ENCODE data around the gene SPRYD4. TPM values are rescaled to one million over a fixed set of nuclear protein-coding genes. Genes with fewer than 3 reads are reported as not detected.

SPRYD4 gene
- total and polyA plus RNA-seq, 8 donors, result 2.5 to 5.9 (median 5.6) TPM

DNA sequence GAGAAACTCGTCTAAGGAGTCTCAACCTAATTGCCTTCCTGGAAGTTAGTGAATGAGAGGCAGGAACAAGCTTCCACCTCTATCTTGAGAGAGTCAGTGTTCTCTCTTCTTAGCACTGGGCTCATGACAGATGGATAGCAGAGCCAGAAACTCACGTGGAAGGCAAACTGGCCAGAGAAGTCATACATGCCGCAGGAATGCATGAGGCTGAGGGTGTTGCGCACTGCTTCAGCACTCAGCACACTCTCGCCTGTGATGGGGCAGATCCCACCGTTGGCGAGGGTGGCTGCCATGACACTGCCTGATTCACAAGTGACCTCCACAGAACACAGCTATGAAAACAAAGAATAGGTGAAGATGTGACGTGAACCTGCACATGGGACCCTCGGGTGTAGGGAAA lies 6.0 kb downstream of the SPRYD4 start:
- Histone ChIP-seq H3K36me3 (peaks cover 0 to 6% of the 10 kb centered on the region in 2 donors), H3K4me1 (peaks cover 4 to 19% of the 10 kb centered on the region in 2 donors), H3K27ac (no peak overlapping the region), H3K4me3 (no peak overlapping the region), H3K27me3 (no peaks in the 10 kb centered on the region), H3K9me3 (no peaks in the 10 kb centered on the region)
- intact Hi-C loops (cut with DNase I), result no loop called here
- TF ChIP-seq, protein P1, sequence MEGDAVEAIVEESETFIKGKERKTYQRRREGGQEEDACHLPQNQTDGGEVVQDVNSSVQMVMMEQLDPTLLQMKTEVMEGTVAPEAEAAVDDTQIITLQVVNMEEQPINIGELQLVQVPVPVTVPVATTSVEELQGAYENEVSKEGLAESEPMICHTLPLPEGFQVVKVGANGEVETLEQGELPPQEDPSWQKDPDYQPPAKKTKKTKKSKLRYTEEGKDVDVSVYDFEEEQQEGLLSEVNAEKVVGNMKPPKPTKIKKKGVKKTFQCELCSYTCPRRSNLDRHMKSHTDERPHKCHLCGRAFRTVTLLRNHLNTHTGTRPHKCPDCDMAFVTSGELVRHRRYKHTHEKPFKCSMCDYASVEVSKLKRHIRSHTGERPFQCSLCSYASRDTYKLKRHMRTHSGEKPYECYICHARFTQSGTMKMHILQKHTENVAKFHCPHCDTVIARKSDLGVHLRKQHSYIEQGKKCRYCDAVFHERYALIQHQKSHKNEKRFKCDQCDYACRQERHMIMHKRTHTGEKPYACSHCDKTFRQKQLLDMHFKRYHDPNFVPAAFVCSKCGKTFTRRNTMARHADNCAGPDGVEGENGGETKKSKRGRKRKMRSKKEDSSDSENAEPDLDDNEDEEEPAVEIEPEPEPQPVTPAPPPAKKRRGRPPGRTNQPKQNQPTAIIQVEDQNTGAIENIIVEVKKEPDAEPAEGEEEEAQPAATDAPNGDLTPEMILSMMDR (IDR thresholded peaks at IDR 0.05), result no peak
- no peak for DNase-seq
- peak; percentile 4 for ATAC-seq

DNA sequence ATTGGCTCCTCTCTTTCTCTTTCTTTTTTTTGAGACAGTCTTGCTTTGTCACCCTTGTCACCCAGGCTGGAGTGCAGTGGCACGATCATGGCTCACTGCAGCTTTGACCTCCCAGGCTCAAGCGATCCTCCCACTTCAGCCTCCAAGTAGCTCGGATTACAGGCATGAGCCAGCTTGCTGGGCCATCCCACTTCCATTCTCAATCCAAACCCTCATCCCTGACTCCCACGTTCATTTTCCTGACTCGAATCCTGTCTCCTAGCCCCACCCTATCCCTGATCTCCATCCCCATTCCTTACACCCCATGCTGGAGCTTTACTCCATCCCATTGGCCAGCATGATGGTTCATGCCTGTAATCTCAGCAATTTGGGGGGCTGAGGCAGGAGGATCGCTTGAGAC lies 7.8 kb downstream of the SPRYD4 start:
- Histone ChIP-seq H3K9me3 (no peaks in the 10 kb centered on the region), H3K36me3 (peaks cover 0 to 6% of the 10 kb centered on the region in 2 donors), H3K27ac (no peak overlapping the region), H3K27me3 (no peaks in the 10 kb centered on the region), H3K4me3 (no peak overlapping the region), H3K4me1 (peaks cover 0 to 2% of the 10 kb centered on the region in 2 donors)
- ATAC-seq, result no peak
- intact Hi-C loops (cut with DNase I), result no loop called here
- TF ChIP-seq, protein P1 (IDR thresholded peaks at IDR 0.05), result no peak
- no peak for DNase-seq

DNA sequence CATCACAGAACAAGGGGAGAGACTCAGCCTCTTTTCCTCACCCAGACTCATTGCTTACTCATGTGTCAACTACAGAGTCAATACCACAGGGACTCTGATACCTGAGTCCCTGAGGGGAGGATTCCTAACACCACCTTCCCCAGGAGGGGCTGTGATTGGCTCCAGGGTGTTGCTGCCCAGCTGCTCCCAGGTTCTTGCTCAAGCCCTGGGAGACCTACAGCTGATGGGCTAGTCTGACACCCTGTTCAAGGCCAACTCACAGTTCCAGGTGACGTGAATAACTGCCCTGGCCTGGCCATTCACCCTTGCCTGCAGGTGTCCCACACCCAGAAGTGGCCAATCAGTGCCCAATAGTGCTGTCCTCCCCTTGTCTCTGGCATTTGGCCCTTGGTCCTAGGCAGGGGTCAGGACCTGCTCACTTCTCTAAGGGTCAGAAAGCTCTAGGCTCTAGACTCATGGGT lies 8.6 kb downstream of the SPRYD4 start:
- no peak overlapping the region for H3K27ac ChIP-seq
- no peaks in the 10 kb centered on the region for H3K27me3 ChIP-seq
- H3K4me3 ChIP-seq, result no peak overlapping the region
- ATAC-seq, result no peak
- H3K9me3 ChIP-seq, result no peaks in the 10 kb centered on the region
- TF ChIP-seq, protein P1 (IDR thresholded peaks at IDR 0.05), result no peak
- DNase-seq, result no peak
- peaks cover 0 to 6% of the 10 kb centered on the region in 2 donors for H3K36me3 ChIP-seq
- H3K4me1 ChIP-seq, result no peaks in the 10 kb centered on the region
- intact Hi-C loops (cut with DNase I), result no loop called here

DNA sequence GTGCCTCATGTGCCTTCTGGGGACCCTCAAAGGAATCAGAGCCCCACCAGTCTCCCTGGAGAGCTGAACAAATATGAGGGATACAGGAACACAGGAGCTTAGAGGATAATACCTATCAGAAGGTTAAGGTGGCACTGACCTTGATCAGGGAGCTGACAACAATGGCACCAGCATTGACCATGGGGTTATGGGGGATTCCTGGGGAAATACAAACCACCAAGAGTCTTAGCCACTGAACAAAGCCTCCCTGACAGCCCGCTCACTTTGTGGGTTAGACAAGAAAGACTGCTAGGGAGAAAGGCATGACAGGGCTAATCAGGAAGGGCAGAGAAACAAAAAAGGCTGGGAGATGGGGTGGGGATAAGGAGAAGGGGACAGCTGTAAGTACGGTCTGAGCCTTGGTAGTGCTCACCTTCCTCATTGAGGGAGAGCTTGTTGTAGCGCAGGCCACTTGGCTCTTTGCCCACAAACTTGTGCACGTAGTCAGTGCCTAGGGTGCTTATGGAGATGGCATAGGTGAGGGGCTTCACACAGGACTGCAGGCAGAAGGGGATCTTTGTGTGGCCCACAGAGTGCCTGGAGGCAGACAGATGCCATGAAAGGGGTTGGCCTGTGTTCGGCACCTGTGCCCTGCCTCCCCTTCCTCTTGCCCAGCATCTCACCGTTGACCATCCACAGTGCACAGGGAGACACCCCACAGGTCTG lies 9.3 kb downstream of the SPRYD4 start:
- H3K27me3 ChIP-seq, result no peaks in the 10 kb centered on the region
- TF ChIP-seq, protein P1 (IDR thresholded peaks at IDR 0.05), result no peak
- no peaks in the 10 kb centered on the region for H3K4me1 ChIP-seq
- peaks cover 0 to 6% of the 10 kb centered on the region in 2 donors for H3K36me3 ChIP-seq
- no peak overlapping the region for H3K27ac ChIP-seq
- H3K4me3 ChIP-seq, result no peak overlapping the region
- intact Hi-C loops (cut with DNase I), result no loop called here
- DNase-seq (no peak), ATAC-seq (no peak)
- H3K9me3 ChIP-seq, result no peaks in the 10 kb centered on the region

DNA sequence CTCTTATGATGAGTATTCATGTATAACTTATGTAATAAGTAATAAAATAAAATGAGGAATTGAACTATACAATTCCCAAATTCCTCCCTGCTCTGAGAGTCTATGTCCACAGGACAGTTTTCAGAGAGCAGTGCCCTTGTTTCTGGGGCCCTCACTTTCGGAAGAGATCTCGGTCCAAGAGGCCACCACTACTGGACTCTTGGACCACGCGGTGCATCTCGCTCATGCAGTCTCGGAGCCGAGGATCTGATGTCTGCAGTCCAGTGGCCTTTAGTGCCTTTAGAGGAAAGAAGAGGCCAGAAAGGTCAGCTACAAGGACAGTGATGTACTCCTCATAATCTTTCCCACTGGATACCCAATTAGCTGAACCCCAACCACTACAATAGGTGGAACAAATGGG lies 11.2 kb downstream of the SPRYD4 start:
- no peaks in the 10 kb centered on the region for H3K27me3 ChIP-seq
- no peak for ATAC-seq
- no peak overlapping the region for H3K4me3 ChIP-seq
- H3K9me3 ChIP-seq, result no peaks in the 10 kb centered on the region
- TF ChIP-seq, protein P1 (IDR thresholded peaks at IDR 0.05), result no peak
- H3K27ac ChIP-seq, result no peak overlapping the region
- intact Hi-C loops (cut with DNase I), result no loop called here
- no peaks in the 10 kb centered on the region for H3K4me1 ChIP-seq
- H3K36me3 ChIP-seq, result no peaks in the 10 kb centered on the region
- DNase-seq, result no peak
